Hindlimb muscle (tissue), 1 donor: Measurements from ENCODE around the gene SUMO3. TPM values are rescaled to one million over a fixed set of nuclear protein-coding genes. Genes with fewer than 3 reads are reported as not detected.

Experiments used
- DNase-seq: peaks from one replicate; pipeline ENCODE4 v3.0.0-alpha.2; 2013
- polyA plus RNA-seq: library from polyadenylated mRNA; unstranded; fragments of 120-200 nt; gene quantifications from one replicate; pipeline ENCODE4 v1.2.1, GENCODE V29; 2013; ENCODE audit not compliant: insufficient read length

The SUMO3 gene
- polyA plus RNA-seq, 1 donor, result 61.7 TPM

- peak; percentile 88 for DNase-seq
Measured at GRCh38 chr21:44801468-44802395, 16.1 kb downstream of the SUMO3 start, which contains the start of gene UBE2G2. UBE2G2 (minus strand) TSS chr21:44801820; CDS start chr21:44801748, 72 bp downstream.

- DNase-seq, result no peak
Measured at GRCh38 chr21:44800971-44801467, 16.8 kb downstream of the SUMO3 start.

DNA sequence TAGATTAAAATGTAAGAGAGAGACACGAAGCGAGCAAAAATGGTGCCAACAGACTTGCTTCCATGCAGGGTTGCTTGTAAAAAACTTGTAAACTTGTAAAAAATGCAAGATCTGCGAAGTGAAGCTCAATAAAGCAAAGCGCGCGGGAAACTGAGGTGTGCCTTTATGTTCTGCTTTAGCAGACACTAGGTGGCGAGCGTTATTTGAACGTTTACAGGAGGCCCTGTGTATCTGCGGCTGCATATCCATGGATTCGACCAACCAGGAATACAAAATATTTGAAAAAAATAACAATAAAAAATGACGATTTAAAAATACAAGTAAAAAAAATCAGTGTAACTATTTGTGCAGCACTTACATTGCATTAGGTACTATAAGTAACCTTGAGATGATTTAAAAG lies 17.8 kb downstream of the SUMO3 start:
- DNase-seq, result peak; percentile 44

DNA sequence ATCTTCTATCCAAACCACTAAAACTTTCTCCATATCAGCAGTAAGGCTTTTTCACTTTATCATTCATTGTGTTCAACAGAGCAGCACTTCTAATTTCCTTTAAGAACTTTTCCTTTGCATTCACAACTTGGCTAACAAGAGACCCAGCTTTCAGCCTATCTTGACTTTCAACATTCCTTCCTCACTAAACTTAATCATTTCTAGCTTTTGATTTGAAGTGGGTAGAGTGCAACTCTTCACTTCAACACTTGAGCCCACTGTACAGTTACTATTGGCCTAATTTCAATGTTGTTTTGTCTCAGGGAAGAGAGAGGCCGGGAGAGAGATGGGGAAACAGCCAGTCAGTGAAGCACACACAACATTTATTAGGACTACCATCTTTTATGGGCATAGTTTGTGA lies 18.2 kb downstream of the SUMO3 start:
- DNase-seq, result no peak

- no peak for DNase-seq
Measured at GRCh38 chr21:44797775-44798174, 20.1 kb downstream of the SUMO3 start.

- no peak for DNase-seq
Measured at GRCh38 chr21:44795342-44795741, 22.5 kb downstream of the SUMO3 start.

DNA sequence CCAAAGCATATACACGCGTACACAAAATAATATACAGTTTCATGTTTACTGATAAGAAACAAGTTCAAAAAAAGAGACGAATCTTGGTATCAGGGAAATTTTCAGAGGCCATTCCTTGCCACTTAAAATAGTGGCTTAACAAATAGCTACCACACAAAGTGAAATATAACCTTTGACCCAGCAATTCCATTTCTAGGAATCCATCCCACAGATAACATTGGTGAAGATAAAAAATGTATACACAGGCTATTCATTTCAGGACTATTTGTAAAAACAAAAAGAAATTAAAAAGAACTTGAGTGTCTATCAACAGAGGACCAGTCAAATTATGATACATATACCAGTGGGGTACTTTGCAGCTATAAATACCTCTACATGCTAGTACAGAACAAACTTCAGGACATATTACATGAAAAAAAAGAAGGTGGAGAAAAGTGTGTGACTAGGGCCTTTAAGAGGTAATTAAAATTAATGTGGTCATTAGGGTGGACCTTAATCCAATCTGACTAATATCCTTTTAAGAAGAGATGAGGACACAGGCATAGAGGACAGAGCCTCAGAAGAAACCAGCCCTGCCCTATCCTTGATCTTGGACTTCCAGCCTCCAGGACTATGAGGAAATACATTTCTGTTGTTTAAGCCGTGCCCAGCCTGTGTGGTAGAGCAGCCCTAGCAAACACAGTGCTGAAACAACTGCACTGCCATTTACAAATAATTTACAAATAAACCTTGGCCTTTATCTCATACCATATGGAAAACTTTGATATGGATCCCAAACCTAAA lies 24.1 kb downstream of the SUMO3 start:
- DNase-seq, result no peak

DNA sequence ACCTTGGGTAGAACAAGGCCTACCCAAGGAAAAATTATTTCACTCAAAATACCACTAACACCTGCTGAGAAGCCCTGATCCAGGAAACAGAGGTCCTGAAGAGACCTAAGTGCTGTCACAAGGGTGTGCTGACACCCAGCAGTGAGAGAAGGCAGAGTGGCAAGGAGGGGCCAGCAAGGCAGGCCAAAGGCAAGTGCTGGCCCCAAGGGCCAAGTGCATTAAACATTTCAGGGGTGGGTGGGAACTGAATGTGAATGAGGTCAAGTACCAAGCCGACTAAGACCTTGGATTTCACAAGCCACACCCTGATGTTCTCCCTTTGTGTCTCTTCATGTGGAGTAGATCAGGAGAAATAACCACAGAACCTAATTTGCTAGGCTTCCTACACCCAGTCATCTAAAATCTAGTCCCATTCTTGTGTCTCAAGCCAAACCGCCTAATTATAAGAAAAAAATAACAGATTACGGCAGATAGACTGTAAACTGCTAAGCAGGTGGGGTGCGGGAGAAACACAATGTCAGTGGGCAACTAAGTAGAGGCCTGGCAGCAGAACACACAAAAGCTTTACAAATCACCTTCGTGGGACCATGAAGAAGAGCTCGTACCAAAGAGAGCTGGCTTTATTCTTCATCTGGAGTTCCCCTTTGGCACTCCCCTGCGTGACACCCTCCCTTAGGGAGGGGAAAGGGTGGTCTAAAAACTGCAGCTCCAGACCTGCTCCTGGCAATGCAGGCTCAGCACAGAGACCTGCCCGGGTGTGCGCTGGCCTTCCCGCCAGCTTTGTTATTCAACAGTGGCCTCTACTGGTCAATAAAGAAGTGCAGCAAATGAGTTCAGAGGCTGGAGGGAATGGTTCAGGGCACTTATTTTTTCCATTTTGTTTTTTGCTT lies 24.9 kb downstream of the SUMO3 start:
- peak; percentile 54 for DNase-seq

DNA sequence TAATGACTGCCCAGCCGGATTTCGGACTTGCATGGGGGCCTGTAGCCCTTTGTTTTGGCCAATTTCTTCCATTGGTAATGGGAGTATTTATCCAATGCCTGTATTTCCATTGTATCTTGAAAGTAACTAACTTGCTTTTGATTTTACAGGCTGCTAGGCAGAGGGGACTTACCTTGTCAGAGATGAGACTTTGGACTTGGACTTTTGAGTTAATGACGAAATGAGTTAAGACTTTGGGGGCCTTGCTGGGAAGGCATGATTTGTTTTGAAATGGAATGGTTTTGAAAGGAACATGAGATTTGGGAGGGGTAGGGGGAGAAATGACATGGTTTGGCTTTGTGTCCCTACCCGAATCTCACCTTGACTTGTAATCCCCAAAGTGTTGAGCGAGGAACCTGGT lies 25.9 kb downstream of the SUMO3 start:
- no peak for DNase-seq

GRCh38 chr21:44791246-44791645 lies 26.6 kb downstream of the SUMO3 start:
- DNase-seq, result no peak

- DNase-seq, result no peak
Measured at GRCh38 chr21:44790368-44790767, 27.5 kb downstream of the SUMO3 start.

DNA sequence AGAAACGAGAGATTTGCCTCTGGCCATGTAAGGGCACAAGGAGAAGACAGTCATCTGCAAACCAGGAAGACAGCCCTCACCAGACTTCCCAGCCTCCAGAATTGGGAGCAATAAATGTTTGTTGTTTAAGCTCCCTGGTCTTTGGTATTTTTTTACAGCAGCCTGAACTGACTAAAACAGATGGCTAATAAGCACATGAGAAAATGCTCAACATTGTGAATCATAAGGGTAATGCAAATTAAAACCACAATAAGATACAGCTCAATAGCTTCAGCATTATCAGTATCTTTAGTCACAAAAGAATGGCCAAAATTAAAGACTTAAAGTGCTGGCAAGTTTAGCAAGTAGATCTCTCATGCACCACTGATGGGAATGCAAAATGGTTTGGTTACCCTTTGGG lies 28.0 kb downstream of the SUMO3 start:
- no peak for DNase-seq

GRCh38 chr21:44785620-44786335 lies 32.1 kb downstream of the SUMO3 start:
- DNase-seq, result no peak

DNA sequence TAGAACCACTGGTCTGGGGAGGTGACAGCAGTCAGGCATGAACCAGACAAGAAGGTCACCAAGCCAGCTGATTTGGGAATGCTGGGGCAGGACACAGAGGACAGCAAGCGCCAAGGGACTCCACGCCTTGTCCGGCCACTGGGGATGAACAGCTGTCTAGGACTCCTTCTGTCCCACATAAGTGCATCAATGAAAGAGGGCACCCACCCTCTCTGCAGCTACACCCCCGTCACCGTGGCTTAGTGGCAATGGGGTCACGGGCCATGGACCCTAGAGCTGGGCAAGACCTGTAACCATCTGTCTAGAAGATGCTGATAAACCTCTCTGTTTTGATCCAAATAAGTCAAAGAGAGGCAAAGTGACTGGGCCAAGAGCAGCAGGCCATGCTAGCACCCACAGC lies 33.1 kb downstream of the SUMO3 start:
- no peak for DNase-seq

DNA sequence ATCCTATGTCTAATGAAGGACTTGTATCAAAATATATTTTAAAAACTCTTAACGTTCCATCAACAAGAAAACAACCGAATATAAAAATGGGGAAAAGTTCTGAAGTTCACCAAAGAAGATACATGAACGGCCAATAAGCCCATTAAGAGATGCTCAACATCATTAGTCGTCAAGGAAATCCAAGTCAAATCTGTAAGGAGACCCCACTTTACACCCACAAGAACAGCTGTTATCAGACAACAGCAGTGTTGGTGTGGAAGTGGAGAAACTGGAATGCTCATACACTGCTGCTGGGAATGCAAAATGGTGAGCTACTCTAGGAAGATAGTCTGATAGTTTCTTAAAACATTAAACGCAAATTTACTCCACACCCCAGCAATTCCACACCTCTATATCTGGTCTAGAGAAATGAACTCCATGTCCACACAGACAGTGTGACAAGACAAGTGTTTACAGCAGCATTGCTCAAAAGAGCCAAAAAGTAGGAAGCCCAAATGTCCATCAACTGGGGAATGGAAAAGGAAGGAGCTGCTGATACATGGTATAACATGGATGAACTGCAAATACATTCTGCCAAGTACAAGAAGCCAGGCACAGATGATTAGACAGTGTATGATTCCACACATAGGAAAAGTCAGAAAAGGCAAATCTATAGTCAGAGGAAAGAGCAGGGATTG lies 34.7 kb downstream of the SUMO3 start:
- no peak for DNase-seq

GRCh38 chr21:44780767-44781459 lies 36.9 kb downstream of the SUMO3 start:
- no peak for DNase-seq

GRCh38 chr21:44780137-44780502 lies 37.7 kb downstream of the SUMO3 start:
- no peak for DNase-seq

DNA sequence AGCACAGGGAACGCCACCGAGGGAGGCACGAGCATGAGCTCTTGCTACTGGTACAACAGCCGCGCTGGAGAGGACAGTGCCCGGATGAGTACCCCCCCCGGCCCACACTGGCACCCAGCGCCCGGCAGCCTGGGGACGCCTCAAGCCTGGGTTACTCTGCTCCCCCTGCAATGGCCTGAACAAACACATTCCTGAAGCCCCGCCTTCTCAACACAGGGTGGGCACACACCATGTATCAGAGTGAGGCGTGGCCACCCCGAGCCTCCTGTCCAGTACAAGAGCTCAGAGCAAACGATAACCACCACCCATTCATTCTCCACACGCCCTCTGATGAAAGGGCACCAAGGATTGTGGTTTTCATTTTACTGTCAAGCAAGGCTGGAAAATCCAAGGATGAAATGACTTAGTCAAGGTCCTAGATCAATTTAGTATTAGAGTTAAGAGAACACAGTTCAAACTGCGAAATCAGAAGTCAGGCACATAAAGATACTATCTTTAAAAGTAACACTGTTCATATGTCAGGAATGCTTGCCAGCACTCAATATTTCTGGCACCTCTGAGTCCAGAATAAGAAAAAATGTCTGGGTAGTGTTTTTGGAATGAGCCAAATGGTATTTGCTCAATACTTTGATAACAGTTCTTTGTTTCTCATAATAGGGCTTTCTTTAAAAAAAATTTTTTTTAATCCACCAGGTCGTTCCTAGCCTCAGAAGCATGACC lies 38.3 kb downstream of the SUMO3 start:
- no peak for DNase-seq

- DNase-seq, result no peak
Measured at GRCh38 chr21:44778983-44779382, 38.9 kb downstream of the SUMO3 start.

GRCh38 chr21:44778499-44778911 lies 39.4 kb downstream of the SUMO3 start:
- no peak for DNase-seq
